Activated B cell treated with CpG ODN at 0.5 μM for 24 hours (primary cell): ENCODE results near the gene HMCN1. TPM values are rescaled to one million over a fixed set of nuclear protein-coding genes. Genes with fewer than 3 reads are reported as not detected.

Experiments used
- ATAC-seq: fragments of 200-7000 bp; cut with Tn5 transposase; one replicate; pipeline ENCODE4 v1.10.0; 2021; ENCODE audit warnings: low read depth, mild to moderate bottlenecking, moderate library complexity
- CTCF ChIA-PET: fragments of 350-600 bp; sonication (Branson Sonifier 250); formaldehyde crosslinking; loops from one replicate; lab custom pipeline; 2021; ENCODE audit warnings: antibody characterized with exemption; lab: Charles Lee
- POLR2A ChIA-PET: fragments of 350-600 bp; sonication (Branson Sonifier 250); formaldehyde crosslinking; loops from one replicate; lab custom pipeline; 2021; ENCODE audit warnings: antibody characterized with exemption; lab: Charles Lee
- DNase-seq: peaks from one replicate; pipeline ENCODE4 v3.0.0; 2022
- H3K27ac Mint-ChIP-seq: one replicate; pipeline ENCODE4 v1.8.0; 2020; ENCODE audit warnings: mixed read lengths
- H3K27me3 Mint-ChIP-seq: one replicate; pipeline ENCODE4 v1.8.0; 2021; ENCODE audit warnings: mixed read lengths
- H3K36me3 Mint-ChIP-seq: one replicate; pipeline ENCODE4 v1.8.0; 2021; ENCODE audit warnings: low read depth, mixed read lengths
- H3K4me1 Mint-ChIP-seq: one replicate; pipeline ENCODE4 v1.8.0; 2021; ENCODE audit warnings: mixed read lengths
- H3K4me3 Mint-ChIP-seq: one replicate; pipeline ENCODE4 v1.8.0; 2020; ENCODE audit warnings: mild to moderate bottlenecking, mixed read lengths
- H3K9me3 Mint-ChIP-seq: one replicate; pipeline ENCODE4 v1.8.0; 2020; ENCODE audit warnings: mixed read lengths
- CTCF ChIP-seq: fragments of 200-600 bp; IDR thresholded peaks from one replicate; pipeline ENCODE4 v1.8.0; 2022; ENCODE audit warnings: antibody characterized with exemption, mild to moderate bottlenecking
- intact Hi-C: fragments of 100-400 bp; cut with micrococcal nuclease; formaldehyde crosslinking; loops from one replicate; pipeline ENCODE4 v1.15.1; 2024
- total RNA-seq: library from RNA; stranded (reverse); gene quantifications from 2 replicates; pipeline ENCODE4 v1.2.3, GENCODE V29; 2022

Gene HMCN1
- total RNA-seq, 1 donor from 2014 or later: 0.27 TPM

DNA sequence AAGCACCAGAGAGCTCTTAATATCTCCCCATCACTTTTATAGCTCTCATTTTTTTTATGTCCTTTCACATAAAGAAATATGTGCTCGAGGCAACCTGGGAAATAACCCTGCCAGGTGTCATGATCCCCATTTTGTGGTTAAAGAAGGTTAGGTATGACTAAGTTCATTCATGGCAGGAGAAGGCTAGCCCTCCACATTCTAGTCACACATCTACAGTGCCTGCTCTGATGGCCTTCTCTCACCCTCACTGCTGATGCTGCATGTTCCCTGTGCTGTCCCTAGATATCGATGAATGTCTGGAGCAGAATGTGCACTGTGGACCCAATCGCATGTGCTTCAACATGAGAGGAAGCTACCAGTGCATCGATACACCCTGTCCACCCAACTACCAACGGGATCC is 453.4 kb downstream of the HMCN1 start:
- Mint-ChIP-seq H3K27me3 (no peaks in the 10 kb centered on the region), H3K36me3 (no peaks in the 10 kb centered on the region), H3K27ac (no peak overlapping the region), H3K4me3 (no peak overlapping the region), H3K9me3 (no peaks in the 10 kb centered on the region), H3K4me1 (peaks cover 10% of the 10 kb centered on the region)
- no peak for ATAC-seq
- CTCF ChIA-PET: no interaction called here
- TF ChIP-seq CTCF: no peak
- DNase-seq: no peak
- intact Hi-C loops: no loop called here
- POLR2A ChIA-PET: no interaction called here

GRCh38 chr1:186188004-186188539 is 453.9 kb downstream of the HMCN1 start:
- Mint-ChIP-seq H3K27me3 (no peaks in the 10 kb centered on the region), H3K36me3 (no peaks in the 10 kb centered on the region), H3K4me3 (no peak overlapping the region), H3K4me1 (peaks cover 10% of the 10 kb centered on the region), H3K9me3 (no peaks in the 10 kb centered on the region), H3K27ac (no peak overlapping the region)
- ChIA-PET POLR2A (no interaction called here), CTCF (no interaction called here)
- intact Hi-C loops: no loop called here
- no peak for TF ChIP-seq CTCF
- DNase-seq (no peak), ATAC-seq (no peak)

GRCh38 chr1:186188736-186189135 is 454.5 kb downstream of the HMCN1 start:
- TF ChIP-seq CTCF: no peak
- Mint-ChIP-seq H3K27me3 (no peaks in the 10 kb centered on the region), H3K4me3 (no peak overlapping the region), H3K27ac (no peak overlapping the region), H3K36me3 (no peaks in the 10 kb centered on the region), H3K9me3 (no peaks in the 10 kb centered on the region), H3K4me1 (peaks cover 7% of the 10 kb centered on the region)
- CTCF ChIA-PET: no interaction called here
- DNase-seq: no peak
- intact Hi-C loops: no loop called here
- POLR2A ChIA-PET: no interaction called here
- no peak for ATAC-seq

DNA sequence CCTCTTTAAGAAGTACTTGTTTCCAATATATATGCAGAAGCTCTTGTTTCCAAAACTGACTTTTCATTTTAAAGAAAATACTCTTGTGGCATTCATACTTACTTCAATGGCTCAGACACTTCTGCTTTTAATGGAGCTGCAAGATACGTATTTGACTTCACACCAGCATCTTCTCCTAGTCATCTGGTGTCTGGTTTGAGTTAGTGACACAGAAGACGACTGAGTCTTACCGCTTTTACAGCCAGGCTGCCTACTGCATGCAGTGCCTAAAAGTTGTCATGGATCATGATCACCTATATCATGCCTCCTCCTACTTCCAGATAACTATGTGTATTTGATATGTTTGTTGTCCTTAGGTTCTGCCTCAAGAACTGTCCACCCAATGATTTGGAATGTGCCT is 455.0 kb downstream of the HMCN1 start:
- peaks cover 2% of the 10 kb centered on the region for H3K4me1 Mint-ChIP-seq
- no peaks in the 10 kb centered on the region for H3K27me3 Mint-ChIP-seq
- intact Hi-C loops: no loop called here
- H3K36me3 Mint-ChIP-seq: no peaks in the 10 kb centered on the region
- ChIA-PET CTCF (no interaction called here), POLR2A (no interaction called here)
- H3K4me3 Mint-ChIP-seq: no peak overlapping the region
- no peak overlapping the region for H3K27ac Mint-ChIP-seq
- TF ChIP-seq CTCF: no peak
- no peak for ATAC-seq
- DNase-seq: no peak
- H3K9me3 Mint-ChIP-seq: no peaks in the 10 kb centered on the region

GRCh38 chr1:186191511-186191910 is 457.3 kb downstream of the HMCN1 start:
- intact Hi-C loops: no loop called here
- no peaks in the 10 kb centered on the region for H3K27me3 Mint-ChIP-seq
- H3K4me1 Mint-ChIP-seq: no peaks in the 10 kb centered on the region
- ChIA-PET POLR2A (no interaction called here), CTCF (no interaction called here)
- no peak for DNase-seq
- H3K9me3 Mint-ChIP-seq: no peaks in the 10 kb centered on the region
- no peak for TF ChIP-seq CTCF
- no peak overlapping the region for H3K4me3 Mint-ChIP-seq
- no peak overlapping the region for H3K27ac Mint-ChIP-seq
- H3K36me3 Mint-ChIP-seq: no peaks in the 10 kb centered on the region
- ATAC-seq: no peak
